NCI-H1105 treated with DMSO at 0.1 percent for 48 hours (cell line): ENCODE data around the gene CDK16.
"Not testable (repeated sequence)": the region's sequence is repeated elsewhere in the genome, so short reads cannot be mapped to it uniquely, and the experiment has no call there.

Experiments used
- DNase-seq: peaks from one replicate; lab custom pipeline; 2025; lab: John Stamatoyannopoulos, UW

CDK16 gene

DNA sequence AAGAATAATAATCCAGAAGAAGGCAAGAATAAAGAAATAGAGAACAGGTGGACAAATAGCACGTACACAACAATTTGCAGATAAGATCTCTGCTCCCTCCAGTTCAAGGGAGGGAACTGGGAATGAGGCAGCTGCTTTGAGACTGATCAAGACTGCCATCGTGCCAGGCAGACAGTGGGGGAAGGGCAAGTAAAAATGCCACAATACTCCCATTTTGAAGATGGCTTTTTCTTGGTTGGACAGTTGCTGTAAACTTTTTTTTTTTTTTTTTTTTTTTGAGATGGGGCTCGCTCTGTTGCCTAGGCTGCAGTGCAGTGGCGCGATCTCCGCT, 31.5 kb downstream of the CDK16 start:
- no peak for DNase-seq

DNA sequence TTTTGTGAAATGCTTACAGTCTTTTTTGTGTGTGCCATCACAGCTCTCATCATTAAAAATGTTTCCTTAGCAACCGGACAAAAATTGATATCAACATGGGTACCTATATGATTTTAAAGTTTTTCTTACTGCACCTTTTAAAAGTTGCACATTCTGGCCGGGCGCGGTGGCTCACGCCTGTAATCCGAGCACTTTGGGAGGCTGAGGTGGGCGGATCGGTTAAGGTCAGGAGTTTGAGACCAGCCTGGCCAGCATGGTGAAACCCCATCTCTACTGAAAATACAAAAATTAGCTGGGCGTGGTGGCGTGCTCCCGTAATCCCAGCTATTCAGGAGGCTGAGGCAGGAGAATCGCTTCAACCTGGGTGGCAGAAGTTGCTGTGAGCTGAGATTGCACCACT, 39.1 kb downstream of the CDK16 start:
- not testable (repeated sequence) for DNase-seq

DNA sequence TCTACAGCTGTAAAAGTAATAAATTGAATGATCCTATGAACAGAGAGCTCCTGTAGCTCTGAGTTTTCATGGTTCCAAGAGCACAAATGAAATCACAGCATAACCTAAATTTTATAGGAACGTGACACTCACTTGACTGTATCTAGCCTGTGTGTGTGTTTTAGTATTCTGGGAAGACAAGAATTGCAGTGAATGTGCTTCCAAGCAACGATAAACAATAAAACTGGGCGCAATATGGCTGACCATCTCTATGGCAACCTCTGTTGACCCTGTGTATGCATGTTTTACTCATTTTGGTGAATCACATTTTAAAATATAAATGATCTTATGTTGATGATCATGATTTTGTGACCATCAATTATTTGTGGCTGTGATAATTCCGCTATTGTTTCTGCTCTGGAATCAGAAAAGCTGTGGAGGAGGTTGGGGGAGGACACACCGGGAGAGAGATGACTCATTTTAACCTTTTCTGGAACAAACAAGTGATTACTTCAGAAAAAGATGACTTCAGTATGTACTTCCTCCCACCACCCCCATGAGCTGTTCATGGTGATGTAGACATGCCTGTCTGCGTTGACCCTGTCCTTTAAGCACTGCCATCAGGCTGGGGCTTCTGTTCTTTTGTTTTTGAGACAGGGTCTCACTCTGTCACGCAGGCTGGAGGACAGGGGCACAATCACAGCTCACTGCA, 46.1 kb downstream of the CDK16 start:
- DNase-seq, result no peak

DNA sequence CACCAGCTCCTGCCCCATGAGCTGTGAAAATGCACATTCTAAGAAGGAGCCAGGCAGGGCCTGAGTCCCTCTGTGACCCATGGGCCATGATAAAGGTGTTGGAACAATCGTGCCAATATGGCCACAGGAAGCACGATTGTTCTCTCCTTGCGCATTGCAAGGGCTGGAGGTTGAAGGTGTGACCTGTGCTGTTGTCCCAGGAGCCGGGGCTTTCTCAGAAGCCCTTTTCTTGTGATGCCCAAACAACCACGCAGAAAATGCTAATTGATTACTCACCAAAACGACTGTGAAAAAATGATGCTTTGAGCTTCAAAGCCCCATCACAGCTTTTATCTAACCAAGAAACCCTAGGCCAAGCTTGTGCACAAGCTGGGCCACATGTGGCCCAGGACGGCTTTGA, 48.2 kb downstream of the CDK16 start:
- no peak for DNase-seq

DNA sequence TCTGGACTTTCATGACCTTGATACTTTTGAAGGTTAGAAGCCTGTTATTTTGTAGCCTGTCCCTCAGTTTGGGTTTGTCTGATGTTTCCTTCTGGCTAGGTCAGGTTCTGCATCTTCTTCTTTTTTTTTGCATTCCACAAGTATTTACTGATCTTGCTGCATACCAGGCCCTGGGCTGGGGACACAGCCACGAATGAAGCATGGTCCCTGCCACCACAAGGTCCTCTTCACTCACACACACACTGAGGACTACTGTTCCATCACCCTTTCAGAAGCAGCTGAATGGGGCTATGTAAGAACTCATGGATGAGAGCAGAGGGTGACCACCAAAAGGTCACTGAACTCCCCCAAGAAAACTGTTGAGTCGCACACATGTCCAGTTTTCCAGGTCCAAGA, 53.5 kb downstream of the CDK16 start:
- DNase-seq, result no peak

DNA sequence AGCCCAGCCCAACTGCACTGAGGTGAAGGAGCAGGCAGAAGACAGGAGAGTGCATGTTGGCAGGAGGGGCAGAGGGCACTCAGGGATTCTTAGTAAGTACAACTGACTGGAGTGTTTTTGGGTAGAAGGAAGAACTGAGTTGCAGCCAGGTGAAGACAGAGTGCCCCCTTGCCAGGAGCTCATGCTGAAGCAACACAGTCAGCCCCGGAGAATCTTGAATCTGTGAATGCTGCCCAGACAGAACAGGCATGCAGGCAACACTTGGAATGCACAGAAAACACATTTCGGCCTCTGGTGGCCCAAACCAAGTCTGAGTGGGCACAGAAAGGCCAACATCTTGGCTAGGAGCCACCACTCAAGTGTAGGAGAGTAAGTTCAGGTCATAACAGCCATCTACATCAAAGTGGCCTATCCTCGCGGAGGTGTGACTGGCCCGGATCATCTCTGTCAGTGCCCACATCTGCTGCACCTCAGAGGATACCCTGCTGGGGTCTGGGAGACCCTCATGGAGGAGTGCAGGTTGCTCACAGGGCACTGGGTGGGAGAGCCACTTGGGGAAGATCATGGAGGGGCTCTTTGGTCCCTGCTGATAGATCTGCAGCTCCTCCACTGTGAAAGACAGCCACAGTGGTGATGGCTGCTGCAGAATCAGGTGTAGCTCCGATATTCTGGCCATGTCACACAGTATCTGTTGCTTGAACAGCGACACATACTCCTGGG, 54.7 kb downstream of the CDK16 start:
- DNase-seq, result no peak

DNA sequence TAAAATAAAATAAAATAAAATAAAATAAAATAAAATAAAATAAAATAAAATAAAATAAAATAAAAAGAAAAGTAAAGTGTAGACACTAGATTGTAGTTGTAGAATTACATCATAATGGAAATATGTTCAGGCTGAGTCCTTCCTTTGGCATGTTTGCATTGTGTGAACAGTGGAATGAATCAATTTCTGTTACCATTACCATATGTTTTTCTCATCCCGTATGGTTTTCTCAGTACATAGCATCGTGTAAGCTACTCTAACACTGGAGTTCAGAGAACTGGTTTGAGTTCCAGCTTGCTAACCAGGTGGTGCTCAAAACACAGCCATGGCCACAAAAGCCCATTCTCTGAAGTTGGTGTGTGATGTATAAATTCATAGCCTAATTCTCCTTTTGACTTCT, 60.2 kb downstream of the CDK16 start:
- DNase-seq, result no peak
